Mesodermal cell (in vitro differentiated cells): Measurements from ENCODE around the gene TBX15.

Experiments
- H3K27ac ChIP-seq: 2 replicates; pipeline ENCODE4 v1.7.0; 2013; ENCODE audit warnings: mild to moderate bottlenecking, low read depth, low read length, moderate library complexity; ENCODE audit not compliant: severe bottlenecking
- H3K36me3 ChIP-seq: 2 replicates; pipeline ENCODE4 v1.7.1; 2013; ENCODE audit warnings: mild to moderate bottlenecking, low read length, moderate library complexity; ENCODE audit not compliant: control insufficient read depth, insufficient read depth
- H3K4me1 ChIP-seq: one replicate; pipeline ENCODE4 v1.7.1; 2013; ENCODE audit warnings: mild to moderate bottlenecking, low read length; ENCODE audit not compliant: insufficient read depth, control insufficient read depth, poor library complexity, severe bottlenecking
- H3K4me3 ChIP-seq: 2 replicates; pipeline ENCODE4 v1.7.0; 2013; ENCODE audit warnings: low read length, control low read depth, mild to moderate bottlenecking; ENCODE audit not compliant: insufficient read depth, poor library complexity, severe bottlenecking; ENCODE audit errors: extremely low read depth
- H3K9me3 ChIP-seq: 2 replicates; pipeline ENCODE4 v1.7.1; 2013; ENCODE audit warnings: mild to moderate bottlenecking, low read length, moderate library complexity; ENCODE audit not compliant: control insufficient read depth
- WGBS, 2 experiments: methylation state at CpG; one replicate each; pipeline ENCODE4 v1.1.5; 2013; ENCODE audit warnings: missing lambda C conversion rate in 2 of 2; ENCODE audit not compliant: insufficient coverage in 2 of 2; 5-methylcytosine and 5-hydroxymethylcytosine counted together

TBX15 gene

GRCh38 chr1:119008483-119009311 lies 20.6 kb upstream of the TBX15 start:
- 45 to 59% methylated on average over 9 to 10 of the region's 22 CpGs for WGBS, 2 experiments
- Histone ChIP-seq H3K9me3 (no peaks in the 10 kb centered on the region), H3K27ac (peak overlapping the region; percentile 84), H3K4me1 (peaks cover 24% of the 10 kb centered on the region), H3K4me3 (peak overlapping the region; percentile 14), H3K36me3 (no peaks in the 10 kb centered on the region)

- H3K4me1 ChIP-seq: peaks cover 26% of the 10 kb centered on the region
- H3K36me3 ChIP-seq: no peaks in the 10 kb centered on the region
- 47 to 57% methylated on average over 50 to 56 of the region's 61 CpGs for WGBS, 2 experiments
- H3K9me3 ChIP-seq: no peaks in the 10 kb centered on the region
- peak overlapping the region; percentile 14 for H3K4me3 ChIP-seq
- H3K27ac ChIP-seq: no peak overlapping the region
Observed at GRCh38 chr1:119007670-119008482, 19.7 kb upstream of the TBX15 start.

GRCh38 chr1:119007339-119007669 lies 19.2 kb upstream of the TBX15 start:
- no peak overlapping the region for H3K4me3 ChIP-seq
- H3K27ac ChIP-seq: no peak overlapping the region
- no peaks in the 10 kb centered on the region for H3K9me3 ChIP-seq
- WGBS, 2 experiments: 49 to 50% methylated on average over 20 to 21 of the region's 22 CpGs
- peaks cover 30% of the 10 kb centered on the region for H3K4me1 ChIP-seq
- no peaks in the 10 kb centered on the region for H3K36me3 ChIP-seq

GRCh38 chr1:119006406-119007279 lies 18.5 kb upstream of the TBX15 start:
- Histone ChIP-seq H3K36me3 (no peaks in the 10 kb centered on the region), H3K9me3 (no peaks in the 10 kb centered on the region), H3K27ac (no peak overlapping the region), H3K4me3 (no peak overlapping the region), H3K4me1 (peaks cover 27% of the 10 kb centered on the region)
- 53 to 66% methylated on average over 56 to 81 of the region's 81 CpGs for WGBS, 2 experiments

- Histone ChIP-seq H3K4me1 (peaks cover 23% of the 10 kb centered on the region), H3K27ac (no peak overlapping the region), H3K4me3 (no peak overlapping the region), H3K9me3 (no peaks in the 10 kb centered on the region), H3K36me3 (no peaks in the 10 kb centered on the region)
- 64 to 65% methylated on average over 9 to 15 of the region's 17 CpGs for WGBS, 2 experiments
Observed at GRCh38 chr1:119005724-119006405, 17.7 kb upstream of the TBX15 start.

GRCh38 chr1:119004781-119005180 lies 16.6 kb upstream of the TBX15 start:
- H3K9me3 ChIP-seq: no peaks in the 10 kb centered on the region
- H3K36me3 ChIP-seq: no peaks in the 10 kb centered on the region
- H3K4me1 ChIP-seq: peaks cover 23% of the 10 kb centered on the region
- H3K27ac ChIP-seq: no peak overlapping the region
- no CpG with 5 or more reads among the region's 2 CpGs for WGBS, 2 experiments
- no peak overlapping the region for H3K4me3 ChIP-seq

GRCh38 chr1:119004129-119004527 lies 16.0 kb upstream of the TBX15 start:
- no peak overlapping the region for H3K27ac ChIP-seq
- H3K4me1 ChIP-seq: peaks cover 17% of the 10 kb centered on the region
- H3K36me3 ChIP-seq: no peaks in the 10 kb centered on the region
- H3K4me3 ChIP-seq: no peak overlapping the region
- 70 to 83% methylated on average over 3 to 4 of the region's 5 CpGs for WGBS, 2 experiments
- no peaks in the 10 kb centered on the region for H3K9me3 ChIP-seq

- Histone ChIP-seq H3K4me1 (peaks cover 15% of the 10 kb centered on the region), H3K9me3 (no peaks in the 10 kb centered on the region), H3K4me3 (no peak overlapping the region), H3K27ac (no peak overlapping the region), H3K36me3 (no peaks in the 10 kb centered on the region)
- 90 to 93% methylated on average over 10 to 12 of the region's 14 CpGs for WGBS, 2 experiments
Observed at GRCh38 chr1:119003413-119004128, 15.4 kb upstream of the TBX15 start.

- 69 to 85% methylated on average over 5 to 10 of the region's 16 CpGs for WGBS, 2 experiments
- H3K4me3 ChIP-seq: no peak overlapping the region
- peaks cover 11% of the 10 kb centered on the region for H3K4me1 ChIP-seq
- no peaks in the 10 kb centered on the region for H3K36me3 ChIP-seq
- H3K9me3 ChIP-seq: no peaks in the 10 kb centered on the region
- no peak overlapping the region for H3K27ac ChIP-seq
Observed at GRCh38 chr1:119002028-119002686, 14.0 kb upstream of the TBX15 start.
